ENCODE results near the gene ATP6V1E1.

DNA sequence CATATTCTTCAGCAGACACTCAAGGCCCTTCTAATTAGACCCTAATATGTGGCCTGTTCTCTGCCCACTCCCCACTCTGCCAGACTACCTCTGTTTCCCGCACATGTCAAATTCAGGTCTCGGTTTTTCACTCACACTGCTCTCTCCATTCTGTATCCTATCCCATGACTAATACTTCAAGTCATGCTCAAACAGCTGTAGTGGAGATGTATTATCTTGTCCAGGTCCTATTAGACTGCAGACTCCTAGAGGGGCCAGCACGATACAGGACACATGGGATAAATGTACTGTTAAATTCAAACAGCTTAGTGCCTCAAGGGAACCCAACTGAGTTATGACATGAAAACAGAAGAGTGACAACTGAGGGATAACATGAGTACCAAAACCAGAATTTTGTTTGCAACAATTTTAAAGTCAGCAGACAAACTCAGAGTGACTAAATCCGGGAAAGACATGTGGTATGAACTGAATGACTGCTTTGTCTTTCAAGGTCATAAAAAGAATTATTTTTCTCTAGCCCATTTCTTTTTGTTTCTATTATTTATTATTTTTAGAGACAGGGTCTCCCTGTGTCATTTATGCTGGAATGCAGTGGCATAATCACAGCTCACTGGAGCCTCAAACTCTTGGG lies 20.5 kb downstream of the ATP6V1E1 start:
- TF ChIP-seq, protein P1, sequence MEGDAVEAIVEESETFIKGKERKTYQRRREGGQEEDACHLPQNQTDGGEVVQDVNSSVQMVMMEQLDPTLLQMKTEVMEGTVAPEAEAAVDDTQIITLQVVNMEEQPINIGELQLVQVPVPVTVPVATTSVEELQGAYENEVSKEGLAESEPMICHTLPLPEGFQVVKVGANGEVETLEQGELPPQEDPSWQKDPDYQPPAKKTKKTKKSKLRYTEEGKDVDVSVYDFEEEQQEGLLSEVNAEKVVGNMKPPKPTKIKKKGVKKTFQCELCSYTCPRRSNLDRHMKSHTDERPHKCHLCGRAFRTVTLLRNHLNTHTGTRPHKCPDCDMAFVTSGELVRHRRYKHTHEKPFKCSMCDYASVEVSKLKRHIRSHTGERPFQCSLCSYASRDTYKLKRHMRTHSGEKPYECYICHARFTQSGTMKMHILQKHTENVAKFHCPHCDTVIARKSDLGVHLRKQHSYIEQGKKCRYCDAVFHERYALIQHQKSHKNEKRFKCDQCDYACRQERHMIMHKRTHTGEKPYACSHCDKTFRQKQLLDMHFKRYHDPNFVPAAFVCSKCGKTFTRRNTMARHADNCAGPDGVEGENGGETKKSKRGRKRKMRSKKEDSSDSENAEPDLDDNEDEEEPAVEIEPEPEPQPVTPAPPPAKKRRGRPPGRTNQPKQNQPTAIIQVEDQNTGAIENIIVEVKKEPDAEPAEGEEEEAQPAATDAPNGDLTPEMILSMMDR (IDR thresholded peaks at IDR 0.05) = no peak
- no peak for TF ChIP-seq POLR2A (IDR thresholded peaks at IDR 0.05)

Data from body of pancreas (tissue), 4 donors.